ENCODE results near the gene SMYD5. TPM values are rescaled to one million over a fixed set of nuclear protein-coding genes. Genes with fewer than 3 reads are reported as not detected.
A peak's percentile ranks its signal among the peaks of the same experiment; 100 is the strongest.

Gene SMYD5
- total and polyA plus RNA-seq, 9 of the 15 experiments (the other 6 are each of a cell fraction or from before 2014, with no cell fraction given) = 11.4 to 56.8 (median 32.0) TPM

DNA sequence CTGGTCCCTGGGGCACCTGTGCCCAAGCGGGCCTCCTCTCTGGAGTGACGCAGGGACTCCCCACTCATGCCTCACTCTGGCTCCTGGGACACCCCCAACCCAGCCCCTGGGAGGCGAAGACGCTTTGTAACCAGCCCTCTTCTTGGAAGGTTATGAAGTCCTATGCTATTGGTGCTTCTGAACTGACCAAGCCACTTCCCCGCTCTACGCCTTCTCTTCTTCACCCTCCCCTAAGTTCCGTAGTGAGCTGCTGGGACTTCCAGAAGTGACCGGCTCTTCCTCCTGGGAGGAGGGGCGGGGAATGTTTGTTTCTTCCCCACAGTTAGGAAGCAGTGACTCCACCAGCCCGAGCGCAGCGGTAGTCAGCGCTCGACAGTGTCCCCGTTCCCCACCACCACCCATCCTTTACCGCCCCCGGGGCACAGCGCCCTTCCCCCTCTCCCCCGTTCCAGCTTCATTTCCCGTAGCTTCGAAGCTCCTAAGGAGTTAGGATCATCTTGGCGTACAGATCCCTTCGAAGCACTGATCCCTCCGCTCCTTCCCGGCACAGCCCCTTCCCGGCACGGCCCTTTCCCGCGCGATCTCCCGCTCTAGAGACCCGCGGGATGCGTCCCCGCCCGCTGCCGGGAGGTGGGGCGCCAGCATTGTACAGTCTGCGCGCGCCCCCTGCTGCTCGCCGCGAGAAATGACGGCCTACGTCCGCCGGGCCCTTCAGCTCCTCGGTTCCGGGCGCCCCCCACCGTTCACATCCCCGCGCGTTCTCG lies 37.0 kb upstream of the SMYD5 start (continued):
- TF ChIP-seq, protein P1, sequence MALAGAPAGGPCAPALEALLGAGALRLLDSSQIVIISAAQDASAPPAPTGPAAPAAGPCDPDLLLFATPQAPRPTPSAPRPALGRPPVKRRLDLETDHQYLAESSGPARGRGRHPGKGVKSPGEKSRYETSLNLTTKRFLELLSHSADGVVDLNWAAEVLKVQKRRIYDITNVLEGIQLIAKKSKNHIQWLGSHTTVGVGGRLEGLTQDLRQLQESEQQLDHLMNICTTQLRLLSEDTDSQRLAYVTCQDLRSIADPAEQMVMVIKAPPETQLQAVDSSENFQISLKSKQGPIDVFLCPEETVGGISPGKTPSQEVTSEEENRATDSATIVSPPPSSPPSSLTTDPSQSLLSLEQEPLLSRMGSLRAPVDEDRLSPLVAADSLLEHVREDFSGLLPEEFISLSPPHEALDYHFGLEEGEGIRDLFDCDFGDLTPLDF (CRISPR knock-in tag; IDR thresholded peaks at IDR 0.05) = 0 out of 2 replicates have a peak, but pooled peaks have one; percentile 32
- TF ChIP-seq ZFP36 (IDR thresholded peaks at IDR 0.05; ENCODE audit: low read depth, low read length, partially characterized antibody) = peak; percentile 16
- TF ChIP-seq ZBTB8A (IDR thresholded peaks at IDR 0.05; ENCODE audit: partially characterized antibody) = no peak
- peak; percentile 96 to 97 for TF ChIP-seq RAD21 (CRISPR knock-in tag; conservative IDR thresholded peaks at IDR 0.05 in 1 of 2, IDR thresholded peaks at IDR 0.05 in 1 of 2)
- peak; percentile 86 for TF ChIP-seq VEZF1 (CRISPR knock-in tag; IDR thresholded peaks at IDR 0.05)
- TF ChIP-seq NONO (IDR thresholded peaks at IDR 0.05; ENCODE audit: low read depth in 2 of 2, low read length in 1 of 2) = no peak
- TF ChIP-seq DPF2 (IDR thresholded peaks at IDR 0.05) = peak; percentile 43; the same call in 1 of the 2 replicates
- no peak for TF ChIP-seq CHAMP1 (IDR thresholded peaks at IDR 0.05)
- TF ChIP-seq NFIC (IDR thresholded peaks at IDR 0.05) = peak; percentile 22; the same call in 1 of the 2 replicates
- TF ChIP-seq BACH1 (tag; IDR thresholded peaks at IDR 0.05) = no peak
- TF ChIP-seq ZNF584 (CRISPR knock-in tag; IDR thresholded peaks at IDR 0.05; ENCODE audit: low read depth) = no peak
- TF ChIP-seq, protein P2, sequence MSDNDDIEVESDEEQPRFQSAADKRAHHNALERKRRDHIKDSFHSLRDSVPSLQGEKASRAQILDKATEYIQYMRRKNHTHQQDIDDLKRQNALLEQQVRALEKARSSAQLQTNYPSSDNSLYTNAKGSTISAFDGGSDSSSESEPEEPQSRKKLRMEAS (CRISPR knock-in tag; IDR thresholded peaks at IDR 0.05) = no peak
- no peak for TF ChIP-seq JUNB (CRISPR knock-in tag; conservative IDR thresholded peaks at IDR 0.05)
- peak; percentile 39 for TF ChIP-seq RBBP5 (IDR thresholded peaks at IDR 0.05; ENCODE audit: borderline replicate concordance, insufficient read depth, low read length, poor library complexity, severe bottlenecking)
- TF ChIP-seq, protein P3, sequence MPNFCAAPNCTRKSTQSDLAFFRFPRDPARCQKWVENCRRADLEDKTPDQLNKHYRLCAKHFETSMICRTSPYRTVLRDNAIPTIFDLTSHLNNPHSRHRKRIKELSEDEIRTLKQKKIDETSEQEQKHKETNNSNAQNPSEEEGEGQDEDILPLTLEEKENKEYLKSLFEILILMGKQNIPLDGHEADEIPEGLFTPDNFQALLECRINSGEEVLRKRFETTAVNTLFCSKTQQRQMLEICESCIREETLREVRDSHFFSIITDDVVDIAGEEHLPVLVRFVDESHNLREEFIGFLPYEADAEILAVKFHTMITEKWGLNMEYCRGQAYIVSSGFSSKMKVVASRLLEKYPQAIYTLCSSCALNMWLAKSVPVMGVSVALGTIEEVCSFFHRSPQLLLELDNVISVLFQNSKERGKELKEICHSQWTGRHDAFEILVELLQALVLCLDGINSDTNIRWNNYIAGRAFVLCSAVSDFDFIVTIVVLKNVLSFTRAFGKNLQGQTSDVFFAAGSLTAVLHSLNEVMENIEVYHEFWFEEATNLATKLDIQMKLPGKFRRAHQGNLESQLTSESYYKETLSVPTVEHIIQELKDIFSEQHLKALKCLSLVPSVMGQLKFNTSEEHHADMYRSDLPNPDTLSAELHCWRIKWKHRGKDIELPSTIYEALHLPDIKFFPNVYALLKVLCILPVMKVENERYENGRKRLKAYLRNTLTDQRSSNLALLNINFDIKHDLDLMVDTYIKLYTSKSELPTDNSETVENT (CRISPR knock-in tag; IDR thresholded peaks at IDR 0.05) = peak; percentile 48; the same call in 1 of the 2 replicates
- TF ChIP-seq SAP30 (IDR thresholded peaks at IDR 0.05; ENCODE audit: borderline replicate concordance, insufficient read depth, low read depth, low read length, poor library complexity, severe bottlenecking) = no peak
- no peak for TF ChIP-seq PCBP2 (IDR thresholded peaks at IDR 0.05; ENCODE audit: low read depth, low read length, poor library complexity, severe bottlenecking)

Data from K562 (cell line).